Body of pancreas (tissue), 4 donors: ENCODE data around the gene SPRED2.

Experiments
- POLR2A ChIP-seq, 3 donors: fragments of 450-650 bp; IDR thresholded peaks; one replicate each; pipeline ENCODE4 v1.6.1; 2016; ENCODE audit warnings: antibody characterized with exemption in 3 of 3, mild to moderate bottlenecking in 2 of 3
- TF ChIP-seq, protein P1 (sequence below), 7 experiments: fragments of 450-650 bp in 4 of 7; fragments of 200-600 bp in 3 of 7; sonication (generic) in 3 of 7; IDR thresholded peaks; one replicate each; pipeline ENCODE4 v1.5.1; 2016 to 2019; ENCODE audit warnings: antibody characterized with exemption in 7 of 7

- no peak for TF ChIP-seq POLR2A (IDR thresholded peaks at IDR 0.05)
- TF ChIP-seq, protein P1, sequence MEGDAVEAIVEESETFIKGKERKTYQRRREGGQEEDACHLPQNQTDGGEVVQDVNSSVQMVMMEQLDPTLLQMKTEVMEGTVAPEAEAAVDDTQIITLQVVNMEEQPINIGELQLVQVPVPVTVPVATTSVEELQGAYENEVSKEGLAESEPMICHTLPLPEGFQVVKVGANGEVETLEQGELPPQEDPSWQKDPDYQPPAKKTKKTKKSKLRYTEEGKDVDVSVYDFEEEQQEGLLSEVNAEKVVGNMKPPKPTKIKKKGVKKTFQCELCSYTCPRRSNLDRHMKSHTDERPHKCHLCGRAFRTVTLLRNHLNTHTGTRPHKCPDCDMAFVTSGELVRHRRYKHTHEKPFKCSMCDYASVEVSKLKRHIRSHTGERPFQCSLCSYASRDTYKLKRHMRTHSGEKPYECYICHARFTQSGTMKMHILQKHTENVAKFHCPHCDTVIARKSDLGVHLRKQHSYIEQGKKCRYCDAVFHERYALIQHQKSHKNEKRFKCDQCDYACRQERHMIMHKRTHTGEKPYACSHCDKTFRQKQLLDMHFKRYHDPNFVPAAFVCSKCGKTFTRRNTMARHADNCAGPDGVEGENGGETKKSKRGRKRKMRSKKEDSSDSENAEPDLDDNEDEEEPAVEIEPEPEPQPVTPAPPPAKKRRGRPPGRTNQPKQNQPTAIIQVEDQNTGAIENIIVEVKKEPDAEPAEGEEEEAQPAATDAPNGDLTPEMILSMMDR (IDR thresholded peaks at IDR 0.05), result no peak
Observed at GRCh38 chr2:65354773-65355172, 77.6 kb downstream of the SPRED2 start.
